Left hindlimb (tissue), 1 donor: Measurements from ENCODE around the gene MEI1.
A peak's percentile ranks its signal among the peaks of the same experiment; 100 is the strongest.

Source experiments
- DNase-seq: peaks from one replicate; pipeline ENCODE4 v3.0.0-alpha.2; 2018

MEI1 gene

GRCh38 chr22:41793871-41794270, 94.6 kb downstream of the MEI1 start:
- no peak for DNase-seq

DNA sequence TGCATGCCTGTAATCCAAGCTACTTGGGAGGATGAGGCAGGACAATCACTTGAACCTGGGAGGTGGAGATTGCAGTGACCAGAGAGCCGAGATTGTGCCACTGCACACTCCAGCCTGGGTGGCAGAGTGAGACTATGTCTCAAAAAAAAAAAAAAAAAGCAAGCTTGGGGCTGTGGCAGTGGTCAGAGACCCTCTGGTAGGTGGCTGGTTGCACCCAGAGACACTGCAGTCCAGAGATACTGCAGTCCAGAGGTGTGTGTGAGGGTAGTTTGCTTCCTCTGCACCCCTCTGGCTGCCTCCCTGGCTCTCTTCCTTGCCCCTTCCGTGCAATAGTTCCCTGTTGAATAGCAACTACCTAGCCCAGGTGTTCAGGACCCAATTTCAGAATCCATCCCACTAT, 99.4 kb downstream of the MEI1 start:
- DNase-seq = no peak

DNA sequence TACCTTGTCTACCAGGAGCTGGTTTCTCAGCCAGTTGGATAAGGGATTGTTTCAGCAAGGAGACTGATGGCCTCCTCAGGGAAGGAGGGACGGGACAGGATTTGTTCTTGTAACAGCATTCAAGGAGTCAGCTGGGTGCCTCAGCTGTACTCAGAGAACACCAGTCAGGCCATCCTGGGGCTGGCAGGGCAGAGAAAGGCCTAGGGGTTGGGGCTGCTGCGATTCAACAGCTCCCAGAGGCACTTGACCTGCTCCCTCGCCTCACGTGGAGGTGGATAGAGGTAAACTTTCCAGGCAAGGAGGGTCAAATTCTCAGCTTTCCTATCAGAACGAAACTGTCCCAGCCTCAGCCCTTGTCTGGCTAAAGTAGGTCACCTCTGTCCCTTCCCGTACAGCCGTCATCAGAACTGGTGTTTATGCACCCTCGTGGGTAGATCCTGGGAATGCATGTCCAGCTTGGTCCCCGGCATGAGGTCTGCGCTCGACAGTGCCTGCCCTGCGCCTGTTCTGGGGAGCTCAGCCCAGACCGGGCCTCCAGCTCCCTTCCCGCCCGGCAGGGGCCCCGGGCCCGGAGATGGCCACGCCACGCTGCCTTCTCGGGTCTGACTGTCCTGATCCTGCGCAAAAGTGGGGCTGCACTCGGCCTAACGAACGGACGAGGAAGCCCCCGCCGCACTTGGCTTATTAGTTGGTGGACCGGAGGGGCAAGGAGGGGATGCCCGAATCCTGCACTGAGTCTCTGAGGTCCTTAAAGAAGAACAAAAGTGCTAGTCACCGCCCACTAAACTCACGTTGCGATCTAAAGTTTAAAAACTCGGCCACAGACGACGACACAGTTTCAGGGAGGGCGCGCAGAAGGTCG, 100.4 kb downstream of the MEI1 start:
- DNase-seq = peak; percentile 60

DNA sequence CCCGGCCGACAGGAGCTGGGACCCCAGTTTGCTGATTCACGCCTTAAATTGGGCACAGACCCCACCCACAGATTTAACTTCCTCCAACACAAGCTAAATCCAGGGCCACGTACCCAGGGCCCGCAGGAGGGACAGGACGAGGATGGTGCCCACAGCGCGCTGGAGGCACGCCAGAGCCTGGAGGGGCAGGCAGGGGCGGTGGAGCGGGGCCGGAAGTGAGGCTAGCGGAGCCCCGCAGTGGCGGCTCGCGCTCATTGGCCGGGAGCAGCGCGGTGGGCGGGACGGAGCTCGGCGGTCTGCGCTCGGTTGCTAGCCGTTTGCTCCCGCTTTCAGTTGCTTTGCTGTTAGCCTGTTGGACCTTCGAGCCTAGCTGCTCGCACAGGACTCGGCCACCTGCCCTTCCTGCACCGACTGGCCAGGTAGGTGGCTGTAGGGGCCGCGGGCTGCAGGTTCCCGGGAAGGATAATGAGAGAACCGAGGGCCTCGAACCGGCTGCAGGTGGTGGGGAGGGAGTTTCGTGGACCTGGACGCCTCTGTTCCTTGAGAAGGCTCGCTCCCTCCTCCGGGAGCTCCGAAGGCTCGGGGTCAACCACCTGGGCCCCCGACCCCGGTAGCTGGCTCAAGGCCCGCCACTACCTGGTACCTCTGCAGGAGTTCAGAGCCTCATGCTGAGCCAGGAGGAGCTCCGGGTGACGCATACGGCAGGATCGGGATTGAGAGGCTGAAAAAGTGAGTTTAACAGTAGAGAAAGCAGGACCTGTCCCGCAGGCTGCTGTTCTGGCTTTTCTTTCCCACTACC, 101.2 kb downstream of the MEI1 start, which contains the start of gene CCDC134:
Gene CCDC134, plus strand, starts transcription at position 332 of the 799 bp plus-strand sequence. CDS start 8,212 bp downstream, outside the sequence.
- peak; percentile 94 for DNase-seq

- no peak for DNase-seq
These were observed 102.0 kb downstream of the MEI1 start for GRCh38 chr22:41801147-41801819.

DNA sequence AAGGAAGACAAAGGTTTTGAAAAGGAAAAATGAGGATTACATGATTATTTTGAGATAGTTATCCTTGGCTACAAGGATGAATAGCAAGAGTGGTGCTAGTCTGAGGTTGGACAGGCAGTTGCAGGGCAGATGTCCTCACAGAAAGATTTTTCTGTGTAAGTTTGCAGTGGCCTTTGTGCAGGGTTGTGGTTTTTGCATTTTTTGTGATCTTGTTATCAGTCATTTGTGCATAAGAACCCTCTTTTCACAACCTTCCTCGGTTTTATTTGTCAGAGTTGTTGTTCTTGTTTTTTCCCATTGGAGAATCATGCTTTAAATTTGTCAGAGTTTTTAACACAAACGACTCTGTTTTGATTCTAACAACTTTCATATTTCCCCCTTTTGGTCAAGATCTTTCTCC, 102.6 kb downstream of the MEI1 start:
- DNase-seq = no peak

DNA sequence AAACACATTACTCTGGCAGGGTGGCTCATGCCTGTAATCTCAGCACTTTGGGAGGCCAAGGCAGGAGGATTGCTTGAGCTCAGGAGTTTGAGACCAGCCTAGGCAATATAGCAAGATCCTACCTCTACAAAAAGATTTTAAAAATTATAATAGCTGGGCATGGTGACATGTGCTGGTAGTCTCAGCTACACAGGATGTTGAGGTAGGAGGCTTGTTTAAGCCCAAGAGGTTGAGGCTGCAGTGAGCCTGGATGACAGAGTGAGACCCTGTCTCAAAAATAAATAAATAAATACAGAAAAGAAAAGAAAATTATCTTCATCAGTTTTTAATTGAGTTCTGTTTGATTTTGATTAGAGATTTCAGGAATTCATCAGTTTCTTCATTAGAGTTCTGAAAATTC, 106.3 kb downstream of the MEI1 start:
- DNase-seq = no peak

DNA sequence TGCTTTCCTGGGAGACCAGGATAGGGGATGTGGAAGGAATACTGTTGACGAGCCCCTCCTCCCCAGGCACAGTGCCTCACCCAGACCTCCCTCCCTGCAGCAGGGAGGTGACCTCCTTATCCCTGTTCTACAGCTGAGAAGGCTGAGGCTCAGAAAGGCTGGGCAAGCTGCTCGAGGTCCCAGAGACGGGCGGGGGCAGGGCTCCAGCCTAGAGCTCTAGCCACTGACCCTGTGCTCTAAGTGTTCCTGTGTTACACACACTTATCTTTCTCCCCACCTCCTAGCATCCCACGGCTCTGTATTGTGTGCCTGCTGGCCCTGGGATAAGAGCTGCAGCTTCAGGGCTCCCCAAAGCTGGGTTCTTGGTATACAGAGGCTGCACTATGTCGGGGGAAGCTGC, 109.1 kb downstream of the MEI1 start:
- no peak for DNase-seq

DNA sequence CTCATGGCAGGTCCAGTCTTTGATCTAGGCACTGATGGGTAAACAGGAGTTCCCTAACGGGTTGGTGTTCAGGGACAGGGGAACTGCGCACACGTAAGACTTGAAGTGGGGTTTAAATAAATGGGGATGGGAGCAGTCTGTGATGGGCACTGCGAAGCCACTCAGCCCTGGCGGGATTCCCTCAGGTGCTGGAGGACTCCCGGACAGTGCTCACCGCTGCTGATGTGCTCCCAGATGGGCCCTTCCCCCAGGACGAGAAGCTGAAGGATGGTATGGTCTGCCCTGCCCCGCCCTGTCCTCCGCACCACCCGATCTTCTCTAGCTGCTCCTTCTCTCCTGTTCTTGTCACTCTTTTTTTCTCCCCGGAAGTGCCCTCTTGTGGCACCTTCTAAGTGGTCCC, 110.7 kb downstream of the MEI1 start:
- no peak for DNase-seq

DNA sequence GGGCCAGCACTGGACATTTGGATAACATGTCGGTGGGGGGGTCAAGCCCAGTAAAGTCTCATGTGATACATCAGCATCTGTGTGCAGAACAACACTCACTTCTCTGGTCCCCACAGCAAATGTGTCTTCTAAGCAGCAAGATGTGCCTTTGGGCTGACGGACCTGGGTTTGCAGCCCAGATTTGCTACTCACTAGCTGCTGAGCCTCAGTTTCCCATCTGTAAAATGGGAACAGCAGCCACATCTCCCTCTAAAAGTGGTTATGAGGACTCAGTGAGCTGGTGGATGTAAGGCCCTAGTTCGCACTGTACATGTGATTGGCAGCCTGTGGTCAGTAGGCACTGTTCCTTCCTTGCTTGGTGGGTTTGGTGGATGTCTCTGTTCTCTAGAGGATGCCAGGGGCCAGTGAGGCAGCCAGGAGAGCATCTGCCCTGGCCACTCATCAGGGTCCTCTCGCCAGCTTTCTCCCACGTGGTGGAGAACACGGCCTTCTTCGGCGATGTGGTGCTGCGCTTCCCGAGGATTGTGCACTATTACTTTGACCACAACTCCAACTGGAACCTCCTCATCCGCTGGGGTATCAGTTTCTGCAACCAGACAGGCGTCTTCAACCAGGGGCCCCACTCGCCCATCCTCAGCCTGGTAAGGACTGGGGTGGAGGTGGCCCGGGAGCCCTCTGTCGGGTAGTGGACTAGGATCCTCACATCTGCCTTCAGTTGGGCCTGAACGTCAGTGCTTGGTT, 113.7 kb downstream of the MEI1 start:
- no peak for DNase-seq

- no peak for DNase-seq
These were observed 114.6 kb downstream of the MEI1 start for GRCh38 chr22:41813726-41814410.

DNA sequence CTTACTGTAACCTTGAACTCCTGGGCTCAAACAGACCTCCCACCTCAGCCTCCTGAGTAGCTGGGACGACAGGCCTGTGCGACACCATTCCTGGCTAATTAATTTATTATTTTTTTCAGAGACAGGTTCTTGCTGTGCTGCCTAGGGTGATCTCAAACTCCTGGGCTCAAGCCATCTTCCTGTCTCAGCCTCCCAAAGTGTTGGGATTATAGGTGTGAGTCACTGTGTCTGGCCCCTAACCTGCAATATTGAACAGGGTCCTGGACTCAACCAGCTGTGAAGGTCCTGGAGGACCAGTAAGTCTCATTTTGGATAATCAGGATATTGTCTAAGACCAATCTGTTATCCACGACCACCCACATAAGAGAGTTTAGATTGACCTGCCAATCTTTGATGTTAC, 116.4 kb downstream of the MEI1 start:
- DNase-seq = no peak

- no peak for DNase-seq
These were observed 116.9 kb downstream of the MEI1 start for GRCh38 chr22:41816241-41816640.

DNA sequence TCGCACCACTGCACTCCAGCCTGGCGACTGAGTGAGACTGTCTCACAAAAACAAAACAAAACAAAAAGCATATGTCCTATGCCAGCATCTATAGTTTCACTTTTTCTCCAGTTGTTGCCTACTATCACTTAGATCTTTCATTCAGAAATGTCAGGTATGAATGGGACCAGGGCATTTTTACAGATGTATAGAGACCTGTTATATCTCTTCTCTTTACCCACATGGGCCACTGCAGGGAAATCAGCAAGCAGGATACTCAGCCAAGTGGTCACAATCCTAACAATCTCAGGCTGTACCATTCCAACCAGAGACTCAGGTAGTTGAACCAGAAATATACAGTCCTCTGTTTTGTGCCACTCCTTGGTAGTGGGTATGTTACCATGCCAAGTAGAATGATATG, 117.6 kb downstream of the MEI1 start:
- DNase-seq = no peak

- no peak for DNase-seq
These were observed 118.7 kb downstream of the MEI1 start for GRCh38 chr22:41818011-41818410.

DNA sequence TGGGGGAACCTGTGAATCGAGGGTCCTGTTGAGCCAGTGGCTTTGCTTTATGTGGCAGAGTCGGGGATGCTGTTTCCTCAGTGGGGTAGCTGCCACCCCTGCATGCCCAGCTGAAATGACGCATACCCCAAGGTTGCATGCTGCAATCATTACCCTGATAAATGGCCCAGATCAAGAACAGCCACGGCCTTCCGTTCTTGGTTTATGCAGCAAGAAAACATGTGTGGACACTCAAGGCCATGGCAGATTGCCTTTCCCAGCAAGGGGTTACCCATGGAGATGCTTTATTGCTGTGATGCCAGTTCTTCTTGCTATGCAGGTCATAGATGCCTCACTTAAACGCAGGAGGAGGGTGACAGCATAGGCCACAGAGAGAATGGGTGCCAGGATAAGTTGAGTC, 119.3 kb downstream of the MEI1 start:
- DNase-seq = no peak

GRCh38 chr22:41819257-41819656, 120.0 kb downstream of the MEI1 start:
- DNase-seq = no peak

DNA sequence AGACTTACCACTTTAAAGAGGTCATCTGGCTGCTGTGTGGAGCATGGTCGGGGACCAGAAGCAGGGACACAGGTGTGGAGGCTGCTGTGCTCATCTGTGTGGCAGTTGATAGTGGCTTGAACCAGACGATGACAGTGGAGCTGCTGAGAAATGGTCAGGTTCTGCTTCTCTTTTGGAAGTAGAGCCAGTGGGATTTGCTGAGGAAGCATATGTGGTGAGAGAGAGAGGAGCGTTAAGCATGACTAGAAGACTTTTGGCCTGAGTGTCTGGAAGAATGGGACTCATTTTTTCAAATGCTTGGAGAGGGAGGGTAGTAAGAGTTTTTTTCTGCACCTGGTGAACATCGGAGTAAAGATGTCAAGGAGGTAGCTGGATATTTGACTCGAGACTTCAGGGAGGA, 121.1 kb downstream of the MEI1 start:
- DNase-seq = no peak

GRCh38 chr22:41821471-41822316, 122.4 kb downstream of the MEI1 start:
- no peak for DNase-seq

GRCh38 chr22:41822317-41823057, 123.2 kb downstream of the MEI1 start:
- DNase-seq = no peak
